GM21360 (cell line): Measurements from ENCODE around the gene CERS3.

Experiments
- ATAC-seq: cut with Tn5 transposase; IDR thresholded peaks from one replicate; pipeline ENCODE4 v1.9.1; 2021; ENCODE audit warnings: mild to moderate bottlenecking, moderate library complexity; ENCODE audit not compliant: unreplicated experiment

The CERS3 gene

DNA sequence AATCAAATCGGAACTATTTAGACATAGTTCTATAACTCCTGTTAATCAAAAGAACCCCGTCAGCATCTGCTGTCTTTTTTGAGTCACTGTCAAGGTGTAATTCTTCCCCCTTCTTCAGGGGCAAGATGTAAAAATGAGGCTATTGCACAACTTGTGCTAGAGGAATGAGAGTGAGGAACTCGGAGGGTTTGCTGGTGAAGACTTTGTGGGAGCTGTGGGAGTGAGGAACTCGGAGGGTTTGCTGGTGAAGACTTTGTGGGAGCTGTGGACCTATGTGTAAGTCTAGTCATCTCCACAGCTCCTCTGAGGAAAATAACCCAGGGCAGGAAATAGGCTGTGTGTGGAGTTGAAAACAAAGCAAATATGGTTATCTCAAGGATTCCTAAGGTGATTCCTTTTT, 2.5 kb upstream of the CERS3 start:
- ATAC-seq = no peak

DNA sequence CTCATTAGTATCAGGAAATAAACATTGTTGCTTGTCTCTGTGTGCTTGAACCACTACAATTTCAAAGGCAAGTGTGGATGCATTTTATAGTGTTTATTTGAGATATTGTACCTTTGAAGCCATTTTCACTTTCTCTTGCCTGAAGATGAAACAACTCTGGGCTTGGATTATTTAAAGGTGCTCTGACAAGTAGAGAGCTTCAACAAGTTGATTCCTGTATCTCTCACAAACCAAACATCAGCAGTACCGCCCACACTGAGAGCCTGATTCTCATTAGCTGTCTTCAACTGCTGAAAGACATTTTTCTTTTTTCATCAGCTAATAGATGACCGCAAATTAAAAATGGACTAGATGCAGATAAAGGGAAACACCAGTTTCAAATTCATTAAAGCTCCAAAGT, 806 bp upstream of the CERS3 start:
- ATAC-seq = no peak

DNA sequence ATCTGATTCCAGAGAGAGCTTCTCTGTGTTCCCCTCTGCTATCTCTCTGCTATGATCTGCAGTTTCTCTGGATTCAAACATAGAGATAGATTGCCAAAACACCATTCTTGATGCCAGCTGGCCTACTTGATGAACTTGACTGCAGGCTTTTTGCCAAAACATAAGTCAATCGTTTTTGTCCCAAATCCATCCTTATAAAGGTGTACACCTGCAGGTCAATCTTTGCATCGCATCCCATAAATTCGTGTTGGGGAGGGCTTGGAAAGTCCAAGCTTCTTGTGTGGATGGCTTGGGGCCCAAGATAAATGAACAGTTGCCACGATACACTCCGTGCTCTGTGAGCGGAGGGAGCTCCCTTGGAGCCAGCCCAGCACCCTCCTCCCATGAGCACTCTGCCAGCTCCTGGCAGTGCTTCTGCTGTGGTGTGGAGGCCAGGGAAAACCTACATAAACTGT, 2.7 kb downstream of the CERS3 start:
- ATAC-seq = no peak

DNA sequence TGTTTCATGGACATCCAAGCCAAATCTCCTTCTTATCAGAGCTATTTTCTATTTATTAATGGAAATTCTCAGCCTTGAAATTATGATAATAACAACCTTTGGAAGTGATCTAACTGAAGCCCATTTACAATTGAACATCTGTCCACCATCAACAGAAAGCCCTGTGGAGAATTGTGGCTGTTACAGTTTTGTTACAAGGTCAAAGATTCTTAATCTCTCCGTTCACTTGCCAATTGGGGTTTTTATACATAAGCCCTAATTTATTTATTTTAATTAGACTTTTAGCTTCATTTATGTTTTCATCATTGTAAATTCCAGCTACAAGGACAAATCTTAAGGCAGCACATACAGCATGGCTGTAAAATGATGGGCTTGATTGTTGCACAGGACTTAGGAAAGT, 3.3 kb downstream of the CERS3 start:
- ATAC-seq = no peak

DNA sequence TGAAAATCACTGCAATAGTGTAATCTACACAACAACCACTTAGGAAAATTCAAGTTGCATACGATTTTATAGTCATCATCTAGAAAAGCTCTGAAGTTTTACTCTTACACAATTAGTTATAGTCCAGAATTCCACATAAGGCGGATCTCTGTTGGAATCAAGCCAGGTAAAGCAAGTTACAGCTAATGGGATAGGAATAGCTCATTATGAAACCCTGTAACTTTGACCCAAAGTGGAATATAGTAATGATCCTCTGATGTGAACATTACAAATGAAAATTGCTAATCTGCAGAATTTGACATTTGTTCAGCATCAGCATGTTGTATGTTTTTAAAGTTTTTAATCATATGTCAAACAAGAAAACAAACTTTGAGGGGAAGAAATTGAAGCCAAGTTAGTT, 4.4 kb downstream of the CERS3 start:
- ATAC-seq = no peak

DNA sequence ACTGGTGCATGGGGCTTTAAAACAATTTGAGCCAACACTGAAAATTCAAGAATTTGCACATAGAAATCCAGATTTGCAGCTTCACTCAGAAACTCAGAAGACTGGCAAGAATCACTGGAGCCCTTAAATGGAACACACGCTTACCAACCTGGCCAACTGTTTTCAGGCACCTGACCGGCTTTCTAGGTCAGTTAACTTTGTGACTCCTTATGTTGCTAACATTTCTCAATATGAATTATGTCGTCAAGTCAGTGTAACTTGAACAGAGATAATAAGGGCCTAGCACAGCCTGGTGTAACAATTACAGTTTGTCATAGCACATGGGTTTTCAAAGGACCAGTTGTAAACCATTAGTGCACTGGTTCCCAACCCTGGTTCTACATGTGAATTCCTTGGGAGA, 6.8 kb downstream of the CERS3 start:
- ATAC-seq = no peak

DNA sequence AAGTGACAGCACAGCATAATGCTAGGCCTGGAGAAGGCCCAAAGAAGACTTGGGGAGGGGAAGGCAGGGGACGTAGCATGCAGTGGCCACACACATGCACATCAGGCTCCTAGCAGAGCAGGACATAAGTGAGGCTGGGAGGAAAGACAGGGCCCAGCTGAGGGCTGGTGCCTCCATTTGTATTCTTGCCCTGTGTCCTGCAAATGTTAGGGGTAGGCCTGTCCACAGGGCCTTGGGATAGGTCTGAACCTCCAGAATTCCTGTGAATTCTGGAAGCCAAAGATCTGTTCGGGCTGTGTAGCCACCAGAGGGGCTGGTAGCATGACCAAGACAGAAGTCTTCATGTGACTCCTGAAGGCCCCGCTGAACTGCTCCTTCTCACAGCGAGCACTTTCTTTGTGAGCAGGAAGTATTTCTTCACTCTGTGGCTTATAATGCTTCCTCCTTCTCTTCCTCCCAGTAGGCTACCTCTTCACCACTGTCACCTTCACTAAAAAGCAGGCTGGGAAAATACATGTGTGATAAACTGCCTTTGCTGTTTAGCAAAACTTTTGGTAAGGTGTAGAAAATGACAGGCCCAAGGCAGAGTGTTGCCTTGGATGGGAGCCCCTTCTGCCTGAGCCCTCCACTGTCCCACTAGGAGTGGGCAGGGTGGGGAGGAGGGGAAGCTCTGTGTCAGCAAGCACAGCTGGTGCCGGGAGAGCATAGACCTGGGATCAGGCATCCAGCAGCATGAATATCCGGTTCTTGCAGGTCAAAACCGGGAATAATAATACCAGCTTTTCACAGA, 8.4 kb downstream of the CERS3 start:
- no peak for ATAC-seq

DNA sequence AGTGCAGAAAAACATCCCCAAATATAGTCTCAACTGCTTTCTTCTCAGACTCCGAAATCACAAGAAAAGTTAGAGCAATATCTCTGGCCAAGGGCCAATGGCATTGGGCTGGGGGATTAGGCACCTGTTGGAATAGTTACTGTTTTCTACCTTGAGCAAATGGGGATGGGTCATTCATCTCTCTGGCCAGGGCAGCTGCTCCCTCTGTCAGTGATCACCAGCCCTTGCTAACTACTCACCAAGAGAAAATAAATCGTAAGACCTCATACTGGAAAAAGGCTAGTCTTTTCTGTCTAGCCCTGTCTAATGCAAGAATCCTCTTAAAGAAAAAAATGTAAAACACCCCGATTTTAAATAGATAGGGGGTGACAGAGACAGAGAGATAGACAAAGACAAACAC, 10.9 kb downstream of the CERS3 start:
- ATAC-seq = no peak

DNA sequence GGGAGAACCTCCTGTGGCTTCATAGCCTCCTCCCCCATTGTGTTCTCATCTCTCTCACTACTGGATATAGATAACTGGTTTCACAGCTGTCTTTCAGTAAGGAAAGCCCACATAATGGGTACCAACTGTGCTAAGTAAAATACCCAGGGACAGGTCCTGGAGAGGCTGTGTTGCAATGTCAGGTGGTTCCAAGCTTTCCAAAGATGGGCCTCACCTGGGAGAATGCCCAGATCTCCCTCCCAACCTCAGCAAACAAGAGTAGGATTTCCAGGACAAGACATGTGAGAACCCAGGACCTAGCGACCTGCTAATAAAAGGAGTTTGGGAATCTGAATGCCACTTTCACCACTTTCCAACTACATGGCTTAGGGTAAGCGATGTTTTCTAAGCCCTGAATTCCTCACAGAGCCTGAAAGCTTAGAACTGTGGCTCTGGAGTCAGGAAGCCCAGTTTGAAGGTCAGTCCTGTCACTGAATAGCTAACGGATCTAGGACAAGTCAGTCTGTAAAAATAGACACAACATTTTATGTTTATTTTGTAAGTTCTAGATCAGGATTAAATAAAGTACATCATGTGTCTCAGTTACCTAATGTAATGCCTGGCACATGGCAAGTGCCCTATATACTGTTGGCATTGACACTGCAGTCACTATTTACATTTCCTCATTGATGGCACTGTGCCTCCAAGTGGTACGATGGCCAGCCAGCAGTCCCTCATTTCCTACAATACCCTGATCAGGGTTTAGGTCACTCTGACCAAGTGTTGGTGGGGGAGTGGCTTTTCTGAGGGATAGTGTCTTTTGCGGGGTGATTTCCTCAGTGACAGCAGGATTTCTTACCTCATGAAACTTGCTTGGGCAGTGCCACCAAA, 11.9 kb downstream of the CERS3 start:
- ATAC-seq = no peak

DNA sequence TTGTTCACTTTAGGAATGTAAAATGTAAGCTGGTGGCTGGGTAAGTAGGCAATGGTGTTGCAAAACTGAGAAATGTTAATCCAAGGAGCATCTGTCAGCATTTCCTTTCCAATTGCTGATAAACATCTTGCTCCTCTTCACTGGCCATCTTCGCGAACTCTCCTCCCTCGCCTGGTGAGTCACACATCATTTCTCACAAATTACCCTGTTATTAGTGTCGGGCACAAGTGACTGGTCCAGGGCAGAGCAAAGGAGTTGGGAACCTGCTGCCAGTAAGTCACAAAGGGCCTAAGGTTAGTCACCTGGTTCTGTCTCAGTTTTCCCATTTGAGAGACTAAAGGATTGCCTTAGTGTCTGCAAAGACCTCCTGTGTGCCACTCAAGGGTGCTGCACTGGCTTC, 13.0 kb downstream of the CERS3 start:
- ATAC-seq = no peak

DNA sequence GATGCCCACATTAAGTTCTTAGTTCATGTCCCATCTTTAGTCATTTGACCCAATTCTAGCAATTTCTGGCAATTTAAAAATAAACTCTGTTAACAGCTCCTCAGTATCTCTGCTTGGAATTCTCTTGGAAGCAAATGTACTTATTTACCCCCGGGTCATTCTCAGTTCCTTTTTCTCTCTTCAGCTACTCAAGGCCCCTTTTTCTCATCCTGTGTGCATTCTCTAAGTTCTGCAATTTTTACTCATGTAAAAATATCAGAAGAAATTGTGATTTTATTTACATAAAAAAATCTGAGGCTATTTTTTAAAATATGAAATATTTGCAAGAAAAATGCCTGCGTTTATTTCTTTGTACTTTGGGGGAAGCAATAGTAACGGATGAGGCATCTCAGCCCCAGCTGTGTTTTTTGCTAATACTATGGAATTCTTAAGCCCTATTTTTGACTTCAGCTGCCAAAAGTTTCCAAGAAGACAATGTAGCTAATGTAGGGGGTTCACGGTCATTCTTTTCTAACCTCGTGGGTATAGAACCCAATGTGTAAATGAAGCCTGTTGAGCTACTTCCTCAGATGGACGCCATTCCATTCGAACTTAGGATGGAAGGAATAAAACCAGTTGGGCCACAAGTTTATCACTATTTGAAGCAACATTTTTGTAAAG, 20.0 kb downstream of the CERS3 start:
- no peak for ATAC-seq

DNA sequence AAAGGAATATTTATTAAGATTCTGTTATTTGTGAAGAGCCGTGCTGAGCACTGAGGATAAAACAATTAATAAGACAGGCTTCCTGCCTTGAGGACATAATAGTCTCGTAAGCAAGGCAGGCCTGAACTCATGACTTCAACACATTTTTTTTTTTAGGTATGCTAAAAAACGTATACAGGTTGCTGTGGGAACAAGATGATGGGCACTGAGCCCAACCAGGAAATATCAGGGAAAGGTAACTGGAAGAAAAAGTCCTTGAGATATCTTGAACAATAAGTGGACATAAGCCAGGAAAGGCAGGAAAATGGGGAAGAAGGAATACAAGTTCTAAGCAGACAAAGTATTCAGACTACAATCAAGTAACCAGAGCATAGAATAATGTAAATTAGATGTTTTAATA, 26.1 kb downstream of the CERS3 start:
- no peak for ATAC-seq

DNA sequence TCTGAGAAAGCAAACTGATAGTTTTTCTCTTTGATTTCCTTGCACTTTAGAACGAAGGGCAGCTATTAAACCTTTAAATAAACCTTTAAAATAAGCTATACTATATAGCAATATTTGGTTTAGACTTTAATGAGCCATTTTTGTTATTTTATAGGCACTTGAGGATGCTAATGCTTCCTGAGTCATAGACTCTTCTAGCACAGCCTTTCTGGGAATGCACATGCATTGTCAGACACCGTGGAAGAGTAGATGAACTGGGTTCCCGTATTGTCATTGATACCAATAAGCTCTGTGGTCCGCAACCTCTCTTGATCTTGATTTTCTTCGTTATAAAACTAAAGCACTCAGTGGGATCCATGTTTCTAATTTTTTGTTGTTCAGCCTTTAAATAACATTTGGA, 27.6 kb downstream of the CERS3 start:
- no peak for ATAC-seq

DNA sequence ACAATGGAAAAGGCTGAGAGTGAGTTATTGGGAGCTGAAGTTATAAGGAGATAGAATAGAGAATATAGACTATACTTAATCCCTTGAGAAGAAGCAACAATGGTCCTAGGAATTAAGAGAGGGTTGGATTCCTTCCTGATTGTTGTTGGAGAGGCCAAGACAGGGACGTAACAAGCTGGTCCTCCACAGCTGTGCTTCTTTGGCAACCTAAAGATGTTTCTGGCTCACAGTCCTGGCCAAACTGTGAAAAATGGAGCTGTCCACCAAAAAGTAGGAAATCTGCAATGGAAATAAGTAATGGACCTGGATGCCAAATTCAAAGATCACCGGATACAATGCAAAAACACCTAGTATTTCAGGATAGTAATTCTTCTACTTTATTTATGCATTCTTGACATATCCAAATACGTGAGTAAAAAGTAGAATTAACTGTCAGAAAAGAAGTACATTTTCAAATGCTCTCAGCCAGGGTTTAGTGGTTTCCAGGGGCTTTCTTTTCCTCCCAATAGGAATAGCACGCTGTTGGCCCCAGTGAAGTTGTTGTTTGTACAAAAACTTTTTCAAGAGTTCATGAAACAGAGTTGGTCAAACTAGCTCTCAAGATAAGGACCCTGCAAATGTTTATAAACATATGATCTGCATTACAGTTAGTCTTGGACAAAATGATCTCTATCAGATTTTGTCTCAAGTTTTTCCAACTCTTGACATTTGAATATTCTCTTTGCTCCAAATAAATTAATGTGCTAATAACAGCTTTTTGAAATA, 28.3 kb downstream of the CERS3 start:
- ATAC-seq = no peak

DNA sequence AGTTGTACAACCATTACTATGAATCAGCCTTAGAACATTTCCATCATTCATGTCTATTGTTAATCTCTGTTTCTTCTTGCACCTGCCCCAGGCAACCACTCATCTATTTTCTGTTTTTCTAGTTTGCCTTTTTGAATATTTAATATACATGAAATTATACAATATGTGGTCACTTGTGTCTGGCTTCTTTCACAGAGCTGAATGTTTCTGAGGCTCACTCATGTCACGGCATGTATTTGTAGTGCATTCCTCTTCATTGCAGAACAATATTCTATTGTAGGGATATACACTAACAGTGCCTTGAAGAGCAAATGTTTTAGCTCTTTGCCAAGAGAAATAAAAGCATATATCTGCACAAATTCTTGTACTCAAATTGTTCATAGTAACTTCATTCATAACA, 32.9 kb downstream of the CERS3 start:
- no peak for ATAC-seq

DNA sequence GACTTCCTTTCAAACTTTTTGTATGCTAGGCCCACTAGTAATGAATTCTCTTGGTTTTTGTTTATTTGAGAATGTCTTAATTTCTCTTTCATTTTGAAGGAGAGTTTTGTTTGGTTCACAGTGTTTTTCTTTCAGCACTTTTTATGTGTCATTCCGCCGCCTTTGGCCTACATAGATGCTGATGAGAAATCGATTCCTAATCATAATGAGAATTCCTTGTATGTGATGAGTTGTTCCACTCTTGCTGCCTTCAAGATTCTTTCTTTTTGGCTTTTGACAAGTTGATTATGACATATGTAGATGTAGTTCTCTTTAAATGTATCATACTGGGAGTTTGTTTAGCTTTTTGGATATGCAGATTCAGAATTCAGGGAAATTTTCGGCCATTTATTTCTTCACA, 35.5 kb downstream of the CERS3 start:
- no peak for ATAC-seq

DNA sequence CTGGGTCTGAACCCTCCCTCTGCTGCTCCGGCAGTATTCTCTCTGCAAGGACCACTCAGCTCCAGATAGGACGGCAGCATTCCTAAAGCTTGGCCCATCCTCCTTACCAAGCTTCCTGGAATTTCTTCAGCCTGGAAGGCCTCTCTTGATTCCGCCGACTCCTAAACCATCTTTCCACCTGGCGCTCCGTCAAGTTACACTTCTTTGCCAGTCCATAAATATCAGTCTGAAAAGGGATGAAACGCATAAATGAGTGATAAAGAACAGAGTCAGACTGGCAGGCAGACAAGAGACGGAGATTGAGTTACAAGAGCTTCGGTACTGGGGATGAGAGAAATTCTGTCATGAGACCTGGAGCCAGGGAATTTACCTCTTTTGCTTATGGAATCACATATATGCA, 44.3 kb downstream of the CERS3 start:
- no peak for ATAC-seq

DNA sequence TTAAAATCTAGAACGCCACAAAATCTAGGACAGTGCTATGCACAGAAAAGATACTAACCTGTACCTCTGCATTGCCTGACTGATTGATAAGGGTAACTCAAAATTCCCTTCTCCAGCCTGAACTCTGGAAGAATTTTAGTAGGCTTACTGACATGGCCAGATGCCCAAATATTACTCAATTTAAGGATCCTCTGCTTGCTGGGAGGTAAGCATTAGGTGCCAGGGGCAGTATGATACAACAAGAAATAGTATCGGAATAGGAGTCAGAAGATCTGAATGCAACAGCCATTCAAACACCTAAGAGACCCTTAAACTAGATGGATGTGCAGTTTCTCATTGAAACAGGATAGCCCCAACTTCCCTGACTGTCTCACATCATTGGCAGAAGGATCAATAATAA, 45.4 kb downstream of the CERS3 start:
- ATAC-seq = no peak

DNA sequence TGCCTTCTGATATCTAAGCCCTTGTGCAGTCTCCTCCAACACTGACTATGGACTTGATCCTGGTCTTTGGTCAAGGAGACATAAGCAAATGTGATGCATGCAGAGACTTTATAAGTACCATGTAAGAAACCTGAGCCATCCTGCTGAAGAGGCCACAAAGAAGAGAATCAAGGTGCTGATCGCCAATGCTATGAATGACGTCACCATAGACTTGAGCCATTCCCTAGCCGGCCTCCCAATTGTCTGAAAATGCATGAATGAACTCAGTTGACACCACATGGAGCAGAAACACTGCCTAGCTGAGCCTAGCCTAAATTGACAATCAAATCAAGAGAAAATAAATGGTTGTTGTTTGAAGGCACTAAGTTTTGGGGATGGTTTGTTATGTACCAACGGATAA, 51.9 kb downstream of the CERS3 start:
- no peak for ATAC-seq

DNA sequence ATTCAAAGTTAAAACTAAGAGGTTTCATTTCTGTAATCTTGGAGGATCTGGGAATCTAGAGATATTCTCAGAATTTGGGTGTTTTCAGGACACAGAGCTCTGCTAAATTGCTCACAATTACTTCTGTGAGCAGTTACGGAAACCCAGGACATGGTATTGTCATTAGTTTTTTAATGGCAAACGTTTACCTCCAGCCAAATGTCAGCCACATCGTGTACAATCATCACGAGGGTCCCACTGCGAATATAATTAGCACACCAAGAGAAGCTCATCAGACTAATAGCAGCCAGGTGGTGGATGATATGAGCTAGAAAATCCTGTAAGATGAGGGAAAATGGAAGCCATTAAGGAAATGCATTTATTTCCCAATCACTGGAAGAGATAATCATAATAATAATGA, 56.0 kb downstream of the CERS3 start:
- ATAC-seq = no peak

DNA sequence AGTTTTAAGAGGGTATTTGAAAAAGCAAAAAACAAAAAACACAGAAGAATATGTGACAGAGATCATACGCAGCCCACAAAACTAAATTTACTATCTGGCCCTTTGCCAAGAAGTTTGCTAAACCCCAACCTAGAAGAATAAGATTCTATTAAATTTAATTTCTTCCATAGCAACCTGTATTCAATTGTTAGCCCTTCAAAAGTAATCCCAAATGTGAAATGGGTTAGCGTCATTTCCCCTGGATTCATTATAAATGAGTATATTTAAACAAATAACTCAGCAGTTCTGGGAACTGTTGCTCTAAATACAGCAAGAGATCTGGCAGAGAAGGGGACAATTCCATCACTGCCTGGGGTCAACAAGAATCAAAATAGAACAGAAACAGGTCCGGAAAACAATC, 56.8 kb downstream of the CERS3 start:
- no peak for ATAC-seq
